HG02840 (cell line): ENCODE data around the gene SRP14.
A peak's percentile ranks its signal among the peaks of the same experiment; 100 is the strongest.
"Not testable (repeated sequence)": the region's sequence is repeated elsewhere in the genome, so short reads cannot be mapped to it uniquely, and the experiment has no call there.

Experiments
- ATAC-seq: cut with Tn5 transposase; IDR thresholded peaks from one replicate; pipeline ENCODE4 v1.9.1; 2021; ENCODE audit warnings: mild to moderate bottlenecking, moderate library complexity, moderate number of reproducible peaks; ENCODE audit not compliant: unreplicated experiment, low FRiP score

The SRP14 gene, protein sequence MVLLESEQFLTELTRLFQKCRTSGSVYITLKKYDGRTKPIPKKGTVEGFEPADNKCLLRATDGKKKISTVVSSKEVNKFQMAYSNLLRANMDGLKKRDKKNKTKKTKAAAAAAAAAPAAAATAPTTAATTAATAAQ

DNA sequence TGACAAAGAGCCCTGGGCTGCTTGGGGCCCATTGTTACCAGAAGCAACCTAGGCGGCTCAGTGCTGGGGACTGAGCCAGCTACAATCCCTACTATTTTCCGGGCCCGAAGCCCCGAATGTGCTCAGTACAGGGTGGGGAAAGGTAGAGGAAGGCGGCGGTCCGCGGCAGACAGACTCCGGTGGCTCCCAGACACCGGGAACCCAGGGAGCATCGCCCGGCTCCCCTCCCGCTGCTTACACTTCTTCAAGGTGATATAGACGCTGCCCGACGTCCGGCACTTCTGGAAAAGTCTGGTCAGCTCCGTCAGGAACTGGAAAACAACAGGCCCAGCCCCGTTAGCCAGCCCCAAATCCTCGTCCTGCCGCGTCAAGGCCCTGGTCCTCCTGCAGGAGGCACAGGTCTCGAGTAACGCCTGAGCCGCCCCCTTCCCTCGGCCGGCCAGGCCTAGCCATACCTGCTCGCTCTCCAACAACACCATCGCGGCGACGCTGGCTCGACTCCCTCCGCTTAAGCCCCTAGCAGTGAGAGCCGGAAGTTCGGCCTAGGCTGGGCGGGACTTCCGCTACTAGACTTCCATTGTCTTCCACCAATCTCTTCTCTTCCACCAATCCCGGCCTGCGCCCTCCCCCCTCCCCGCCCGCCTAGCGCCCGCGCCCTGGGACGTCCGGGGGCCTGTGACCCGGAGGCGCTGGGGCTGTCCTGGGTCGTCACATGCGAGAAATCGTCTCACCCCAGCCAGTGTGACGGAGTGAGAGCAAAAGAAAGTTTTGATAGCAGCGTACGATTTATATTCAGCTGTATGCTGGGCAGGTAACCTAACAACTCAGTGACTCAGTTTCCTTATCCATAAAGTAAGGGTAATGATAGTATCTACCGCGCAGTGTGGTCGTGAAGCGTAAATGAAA is at the start of gene SRP14:
Gene SRP14 (minus strand): TSS at position 544 of the 906 bp plus-strand sequence. CDS start 65 bp downstream, at position 479.
- peak; percentile 92 for ATAC-seq

DNA sequence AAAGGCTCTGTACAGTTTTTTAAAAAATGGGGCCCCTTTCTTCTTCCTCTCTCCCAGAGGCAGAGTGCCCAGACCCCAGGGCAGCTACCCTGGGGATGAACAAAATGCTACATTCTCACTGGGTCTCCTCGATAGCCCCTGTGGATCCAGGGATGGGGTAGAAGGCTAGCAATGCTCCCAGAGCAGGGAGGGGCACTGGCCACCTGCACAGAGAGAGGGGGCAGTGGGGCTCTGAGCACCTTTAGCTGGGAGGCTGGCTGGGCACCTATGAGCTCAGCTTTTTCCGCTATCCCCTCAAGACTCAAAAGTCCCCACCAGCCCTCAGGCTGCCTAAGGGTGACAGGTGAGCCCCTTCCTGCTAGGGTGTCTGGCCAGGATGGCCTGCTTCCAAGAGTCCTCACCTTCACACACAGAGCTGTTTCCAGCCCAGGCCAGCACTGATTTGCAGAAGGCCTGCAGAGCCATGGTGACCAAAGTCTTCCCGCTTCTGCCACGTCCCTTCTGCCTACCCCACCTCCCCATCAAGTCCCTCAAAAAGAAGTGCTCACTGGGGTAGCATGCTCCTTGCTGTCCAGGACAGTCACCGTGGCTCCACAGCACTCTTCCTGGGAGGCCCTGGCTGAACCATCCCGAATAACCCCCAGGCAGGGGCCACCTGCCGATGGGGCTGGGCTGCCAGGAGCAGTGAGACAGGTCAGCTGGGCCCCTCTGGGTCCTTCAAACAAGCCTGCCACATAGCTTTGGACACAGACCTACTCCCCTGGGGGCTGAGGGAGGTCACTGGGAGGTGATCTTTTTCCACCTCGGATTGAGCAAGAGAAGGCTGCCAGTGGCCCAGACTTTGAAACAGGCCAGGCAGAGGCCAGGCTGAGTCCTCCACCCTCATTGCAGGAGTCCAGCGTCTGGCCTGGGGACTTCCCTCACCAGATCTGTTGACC is 49.3 kb upstream of the SRP14 start:
- ATAC-seq = no peak

DNA sequence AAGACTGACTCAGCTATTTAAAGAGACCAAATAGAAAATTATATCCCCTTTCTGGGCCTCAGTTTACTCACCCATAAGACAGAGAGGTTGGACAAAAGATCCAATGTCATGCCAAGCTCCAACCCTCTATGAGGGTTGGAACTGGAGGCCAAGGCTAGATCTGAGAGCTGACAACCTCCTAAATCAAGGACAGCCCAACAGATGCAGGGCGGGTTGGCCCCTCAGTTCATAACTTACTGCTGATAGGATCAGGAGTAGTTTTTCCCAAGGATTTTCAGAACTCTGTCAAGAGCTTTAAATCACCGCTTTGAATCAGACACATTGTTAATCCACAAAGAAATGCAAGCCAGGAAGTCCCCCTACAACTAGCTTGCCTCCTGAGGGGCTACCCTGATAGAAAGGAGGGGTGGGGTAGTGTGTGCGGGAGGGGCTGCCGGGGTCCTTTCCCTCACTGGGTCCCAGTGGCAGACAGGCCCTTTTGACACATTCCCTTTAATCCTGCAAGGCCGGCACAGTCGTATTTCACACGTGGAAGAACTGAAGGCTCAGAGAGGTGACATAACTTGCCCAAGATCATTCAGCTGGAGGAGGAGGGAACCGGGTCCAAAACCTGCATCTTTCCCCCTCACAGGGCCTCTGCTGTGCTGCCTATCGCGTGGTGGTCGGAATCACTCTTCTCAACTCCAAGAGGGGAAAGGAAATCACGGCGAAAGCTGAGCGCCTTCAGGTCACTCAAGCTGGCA is 48.3 kb upstream of the SRP14 start:
- no peak for ATAC-seq

DNA sequence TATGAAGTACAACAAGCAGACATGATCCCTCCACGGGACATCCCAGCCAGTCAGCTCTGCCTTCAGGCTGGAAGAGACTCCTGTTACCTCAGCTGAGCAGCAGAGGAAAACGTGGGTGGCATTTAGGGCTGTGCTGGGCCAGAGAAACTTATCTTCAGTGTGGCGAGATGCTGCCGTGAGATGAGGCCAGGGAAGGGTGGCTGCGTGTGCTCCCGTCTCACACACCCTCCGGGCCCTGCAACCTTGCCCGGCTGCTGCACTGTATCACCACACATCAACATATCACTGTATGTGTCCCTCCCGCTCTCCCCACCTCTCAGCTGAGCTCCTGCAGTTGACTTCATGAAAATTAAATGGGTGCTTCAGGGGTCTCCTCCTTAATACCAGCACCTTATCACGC is 46.3 kb upstream of the SRP14 start:
- no peak for ATAC-seq

DNA sequence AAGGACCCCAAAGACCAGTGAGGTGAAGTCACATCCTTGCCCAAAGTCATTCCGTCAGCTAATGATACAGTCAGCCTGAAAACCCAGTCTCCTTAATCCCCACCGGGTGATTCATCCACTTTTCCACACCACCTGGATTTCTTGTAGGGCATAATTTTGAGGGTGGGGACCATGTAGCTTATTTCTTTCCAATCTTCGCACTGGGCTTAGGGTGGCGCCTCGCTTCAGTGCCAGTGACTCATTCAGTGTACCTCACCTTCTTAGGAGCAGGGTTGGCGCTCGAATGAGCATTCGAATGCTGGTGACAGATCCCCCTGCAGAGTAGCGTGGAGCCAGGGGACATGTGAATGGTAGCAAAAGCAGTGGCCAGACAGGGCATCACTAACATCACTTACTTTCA is 45.7 kb upstream of the SRP14 start:
- ATAC-seq = no peak

DNA sequence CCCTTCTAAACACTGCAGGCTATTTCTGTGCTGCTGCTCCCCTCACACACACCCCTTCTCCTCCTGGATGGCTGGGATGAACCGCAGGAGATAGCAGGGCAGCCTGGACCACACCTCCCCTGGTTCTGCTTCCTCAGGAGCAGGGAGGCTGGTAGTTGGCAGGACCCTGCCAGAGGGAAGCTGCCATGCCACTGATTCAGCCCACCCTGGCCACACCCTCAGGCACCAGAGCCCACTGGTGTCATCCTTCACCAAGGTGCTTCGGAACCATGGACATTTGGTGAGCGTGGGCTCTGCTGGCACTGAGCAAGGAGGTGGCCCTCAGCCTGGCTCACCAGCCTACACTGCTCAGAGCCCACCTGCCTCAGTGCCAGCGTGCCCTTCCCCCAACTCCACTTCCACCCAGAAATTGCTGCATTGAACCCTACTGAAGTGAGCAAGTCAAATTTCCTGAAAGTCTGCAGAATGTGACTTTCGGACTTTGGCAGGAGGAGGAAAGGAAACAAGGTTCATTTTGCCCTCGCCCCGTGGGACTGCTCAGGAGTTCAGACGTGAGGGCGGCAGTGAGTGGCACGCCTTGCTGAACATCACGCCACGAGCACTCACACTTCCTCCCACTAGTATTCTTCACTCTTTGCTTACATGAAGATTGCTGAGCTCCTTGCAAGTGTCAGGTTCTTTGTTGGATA is 43.4 kb upstream of the SRP14 start:
- ATAC-seq = no peak

DNA sequence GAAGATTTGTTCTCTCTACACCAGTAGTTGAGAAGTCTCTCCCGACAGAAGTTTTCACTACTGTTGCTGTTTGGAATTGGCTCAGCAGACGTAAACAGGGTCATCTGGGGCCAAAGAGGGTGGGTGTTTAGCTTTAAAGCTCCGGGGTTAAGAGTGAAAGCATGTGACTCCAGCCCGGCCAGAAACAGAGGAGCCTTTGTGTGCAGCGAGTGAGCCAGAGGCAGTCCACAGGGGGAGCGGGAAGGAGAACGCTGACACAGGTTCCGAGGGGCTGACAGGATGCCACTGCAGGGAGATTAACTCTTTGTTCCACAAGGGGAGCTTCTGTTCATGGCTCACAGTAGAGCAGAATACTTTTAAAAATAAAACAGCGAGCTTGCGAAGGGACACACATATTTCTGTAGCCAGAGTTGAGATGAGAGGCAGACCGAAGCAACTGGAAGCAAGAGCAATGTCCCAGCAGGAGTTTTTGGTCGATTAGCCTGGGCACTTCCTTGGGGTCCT is 42.8 kb upstream of the SRP14 start:
- no peak for ATAC-seq

DNA sequence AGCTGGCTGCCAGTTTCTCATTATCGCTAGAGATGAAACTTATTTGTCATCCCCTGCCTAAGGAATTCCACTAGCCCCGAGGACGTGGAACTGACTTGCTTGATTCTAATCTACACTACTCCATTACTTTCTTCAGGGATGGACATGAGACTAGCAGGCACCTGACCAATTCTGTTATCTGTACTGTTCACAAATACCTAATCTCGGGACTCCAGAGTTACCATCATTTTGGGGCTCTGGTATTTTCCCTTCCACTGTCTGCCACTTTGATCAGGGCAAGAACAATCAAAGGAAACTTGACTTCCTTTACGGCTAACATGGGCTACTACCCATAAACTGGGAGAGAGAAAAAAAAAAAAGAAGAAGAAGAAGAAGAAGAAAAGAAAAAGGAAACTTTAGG is 41.9 kb upstream of the SRP14 start:
- ATAC-seq = no peak

DNA sequence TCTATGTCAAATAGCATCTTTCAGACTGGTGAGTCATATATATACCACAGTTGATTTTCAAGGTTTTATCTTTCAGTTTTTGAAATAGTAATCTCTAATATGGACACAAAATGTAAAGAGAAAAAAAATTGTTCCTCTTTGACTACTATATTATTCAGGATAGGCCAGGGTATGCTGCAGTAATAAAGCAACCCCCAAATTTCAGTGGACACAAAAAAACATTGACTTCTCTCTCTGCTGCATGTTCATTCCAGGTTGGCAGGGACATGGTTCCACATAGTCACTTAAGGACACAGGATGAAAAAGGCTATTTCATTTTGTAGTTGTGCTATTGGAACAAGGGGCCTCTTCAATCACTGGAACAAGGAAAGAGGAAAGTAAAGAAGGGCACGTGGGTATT is 41.1 kb upstream of the SRP14 start:
- no peak for ATAC-seq

DNA sequence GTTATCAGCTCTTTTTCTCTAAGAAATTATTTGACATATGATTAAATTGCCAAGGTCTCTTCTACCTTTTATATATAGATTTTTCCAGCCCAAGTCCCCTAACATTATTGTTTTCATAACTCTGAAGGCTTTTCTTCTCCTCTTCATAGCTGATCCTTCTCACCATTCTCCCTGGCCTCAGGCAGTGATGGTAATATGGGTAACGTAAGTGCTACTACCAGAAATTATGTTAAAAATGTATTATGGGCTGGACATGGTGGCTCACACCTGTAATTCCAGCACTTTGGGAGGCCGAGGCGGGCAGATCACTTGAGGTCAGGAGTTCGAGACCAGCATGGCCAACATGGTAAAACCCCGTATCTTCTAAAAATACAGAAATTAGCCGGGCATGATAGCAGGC is 40.5 kb upstream of the SRP14 start:
- ATAC-seq = no peak

DNA sequence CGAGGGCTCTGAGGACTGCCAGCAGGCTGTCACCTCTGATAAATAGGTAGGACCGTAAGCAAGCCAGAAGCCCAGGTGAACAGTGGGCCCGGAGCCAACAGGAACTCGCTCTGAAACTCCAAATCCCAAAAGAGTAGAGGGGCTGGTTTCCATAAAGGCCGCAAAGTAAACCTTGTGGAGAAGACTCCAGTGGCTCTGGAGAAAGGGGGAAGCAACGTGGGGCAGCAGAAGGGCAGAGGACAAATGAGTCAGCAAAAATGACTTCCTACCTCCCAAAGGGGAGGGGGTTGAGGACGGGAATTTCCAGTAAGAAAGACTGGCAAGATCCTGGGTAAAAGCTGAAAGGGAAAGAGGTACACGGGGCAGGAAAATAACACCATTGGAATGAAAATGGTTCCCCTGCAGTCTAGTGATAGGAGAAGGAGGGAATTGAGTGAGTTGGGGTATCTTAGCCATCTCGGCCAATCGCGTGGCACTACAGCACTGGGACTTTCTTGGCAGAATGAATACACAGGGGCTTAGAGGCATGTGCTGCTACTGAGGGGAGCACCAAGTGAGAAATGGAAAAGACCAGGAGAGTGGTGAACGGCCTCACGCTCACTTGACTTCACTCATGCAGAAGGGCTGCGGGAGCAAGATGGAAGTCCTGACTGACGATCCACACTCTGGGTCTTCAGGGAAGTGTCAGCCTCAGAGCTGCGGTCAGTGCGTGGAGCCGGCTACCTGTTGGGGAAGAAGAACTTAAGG is 36.5 kb upstream of the SRP14 start:
- no peak for ATAC-seq

DNA sequence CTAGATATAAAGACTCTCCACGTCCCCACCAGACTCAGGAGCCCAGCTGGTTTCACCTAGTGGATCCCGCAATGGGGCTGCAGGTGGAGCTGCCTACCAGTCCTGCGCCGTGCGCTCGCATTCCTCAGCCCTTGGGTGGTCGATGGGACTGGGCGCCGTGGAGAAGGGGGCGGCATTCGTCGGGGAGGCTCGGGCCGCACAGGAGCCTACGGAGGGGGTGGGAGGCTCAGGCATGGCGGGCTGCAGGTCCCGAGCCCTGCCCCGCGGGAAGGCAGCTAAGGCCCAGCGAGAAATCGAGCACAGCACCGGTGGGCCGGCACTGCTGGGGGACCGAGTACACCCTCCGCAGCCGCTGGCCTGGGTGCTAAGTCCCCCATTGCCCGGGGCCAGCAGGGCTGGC is 35.7 kb upstream of the SRP14 start:
- not testable (repeated sequence) for ATAC-seq

DNA sequence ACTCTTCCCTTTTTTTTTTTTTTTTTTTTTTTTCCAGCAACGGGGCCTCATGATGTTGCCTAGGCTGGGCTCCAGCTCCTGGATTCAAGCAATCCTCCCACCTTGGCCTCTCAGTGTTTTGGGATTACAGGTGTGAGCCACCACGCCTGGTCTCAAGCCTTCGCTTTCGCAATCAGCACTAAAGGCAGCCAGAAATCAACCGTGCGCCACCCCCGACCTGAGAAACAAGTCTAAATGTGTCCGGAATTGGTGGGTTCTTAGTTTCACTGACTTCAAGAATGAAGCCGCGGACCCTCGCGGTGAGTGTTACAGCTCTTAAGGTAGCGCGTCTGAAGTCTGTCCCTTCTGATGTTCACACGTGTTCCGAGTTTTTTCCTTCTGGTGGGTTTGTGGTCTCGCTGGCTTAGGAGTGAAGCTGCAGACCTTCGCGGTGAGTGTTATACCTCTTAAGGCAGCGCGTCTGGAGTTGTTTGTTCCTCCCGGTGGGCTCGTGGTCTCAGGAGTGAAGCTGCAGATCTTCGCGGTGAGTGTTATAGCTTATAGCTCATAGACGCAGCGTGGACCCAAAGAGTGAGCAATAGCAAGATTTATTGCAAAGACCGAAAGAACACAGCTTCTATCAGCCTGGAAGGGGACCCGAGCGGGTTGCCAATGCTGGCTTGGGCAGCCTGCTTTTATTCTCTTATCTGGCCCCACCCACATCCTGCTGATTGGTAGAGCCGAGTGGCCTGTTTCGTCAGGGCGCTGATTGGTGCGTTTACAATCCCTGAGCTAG is 34.9 kb upstream of the SRP14 start:
- ATAC-seq = not testable (repeated sequence)

DNA sequence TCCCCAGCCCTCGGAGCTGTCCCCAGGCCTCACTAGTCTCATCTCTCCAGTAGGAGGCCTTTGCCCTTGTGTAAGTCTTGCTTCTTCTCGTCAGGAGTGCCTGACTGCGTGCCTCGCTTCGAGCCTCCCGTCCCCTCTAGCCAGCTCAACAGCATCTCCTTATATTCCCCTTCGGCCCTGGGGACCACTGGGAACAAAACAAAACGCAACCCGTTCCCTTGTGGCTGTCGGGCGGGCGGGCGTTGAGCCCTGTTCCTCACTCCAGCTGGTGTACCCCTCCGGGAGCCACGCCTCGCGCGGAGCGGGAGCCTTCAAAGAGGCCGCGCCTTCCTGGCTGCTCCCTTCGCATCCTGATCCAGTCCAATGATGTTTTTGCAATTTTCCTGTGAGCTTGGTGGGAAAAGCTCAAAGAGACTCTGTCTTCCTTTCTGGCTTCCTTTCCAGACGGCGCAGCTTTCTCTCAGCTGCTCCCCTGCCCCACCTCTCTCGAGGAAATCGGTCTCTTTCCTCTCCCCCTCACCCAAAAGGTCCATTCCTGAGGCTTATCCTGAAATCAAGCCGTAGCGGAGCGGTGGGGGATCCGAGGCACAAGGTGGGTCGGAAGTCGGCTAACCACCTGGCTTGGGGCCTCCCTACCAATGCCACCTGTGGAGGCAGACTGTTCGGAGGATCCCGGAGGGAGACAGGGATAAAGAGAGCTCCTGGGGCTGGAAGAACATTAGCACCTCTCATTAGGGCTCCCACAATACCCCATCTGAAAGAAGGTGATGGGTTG is 33.4 kb upstream of the SRP14 start:
- no peak for ATAC-seq

DNA sequence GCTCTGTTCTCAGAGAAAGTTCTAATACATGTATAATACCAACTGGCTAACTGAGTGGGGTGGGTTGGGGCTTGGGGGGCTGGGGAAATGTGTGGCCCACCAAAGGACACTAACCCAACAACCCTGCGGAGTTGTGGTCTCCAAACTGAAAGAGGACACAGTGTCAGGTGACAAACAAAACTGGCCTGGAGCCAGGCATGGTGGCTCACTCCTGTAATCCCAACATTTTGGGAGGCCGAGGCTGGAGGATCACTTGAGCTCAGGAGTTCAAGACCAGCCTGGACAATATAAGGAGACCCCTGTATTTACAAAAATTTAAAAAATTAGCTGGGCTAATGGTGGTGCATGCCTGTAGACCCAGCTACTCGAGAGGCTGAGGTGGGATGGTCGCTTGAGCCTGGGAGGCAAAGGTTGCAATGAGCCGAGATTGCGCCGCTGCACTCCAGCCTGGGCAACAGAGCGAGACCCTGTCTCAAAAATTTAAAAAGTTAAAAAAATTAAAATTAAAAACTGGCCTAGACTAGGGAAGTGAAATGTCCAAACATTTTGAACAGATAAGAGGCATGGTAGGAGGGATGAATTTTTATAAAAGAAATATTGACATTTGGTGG is 31.7 kb upstream of the SRP14 start:
- ATAC-seq = no peak

DNA sequence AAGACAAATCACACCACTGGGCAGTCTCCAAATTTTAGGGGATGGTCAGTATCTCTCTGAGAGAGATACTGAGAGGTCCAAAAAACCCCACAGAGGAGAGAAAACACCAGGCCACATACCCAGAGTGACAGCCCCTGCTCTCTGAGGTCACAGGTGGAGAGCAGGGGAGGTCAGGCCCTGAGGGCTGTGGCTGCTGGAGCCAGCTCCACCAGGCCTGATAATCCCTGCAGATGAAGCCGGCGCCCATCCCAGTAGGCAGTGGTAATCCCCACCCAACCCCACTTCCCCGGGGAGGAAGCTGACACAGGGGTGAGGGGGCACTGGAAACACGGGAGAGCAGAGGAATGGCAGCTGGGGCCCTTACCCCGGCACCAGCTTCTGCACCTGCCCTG is 31.2 kb upstream of the SRP14 start:
- no peak for ATAC-seq
